HUES6 (cell line): ENCODE measurements around the gene PGM3.

Experiments
- H3K27ac ChIP-seq: 2 replicates; pipeline ENCODE4 v1.7.0; 2013; ENCODE audit warnings: low read depth, mild to moderate bottlenecking, low read length, inconsistent platforms
- H3K27me3 ChIP-seq: 2 replicates; pipeline ENCODE4 v1.6.1; 2013; ENCODE audit warnings: low read length; ENCODE audit not compliant: control insufficient read depth, insufficient read depth
- H3K36me3 ChIP-seq: 2 replicates; pipeline ENCODE4 v1.6.1; 2013; ENCODE audit warnings: low read length; ENCODE audit not compliant: control insufficient read depth, insufficient read depth
- H3K4me1 ChIP-seq: 2 replicates; pipeline ENCODE4 v1.6.1; 2013; ENCODE audit warnings: low read length; ENCODE audit not compliant: control insufficient read depth, insufficient read depth
- H3K4me3 ChIP-seq: 2 replicates; pipeline ENCODE4 v1.5.1; 2013; ENCODE audit warnings: low read depth, low read length
- H3K9ac ChIP-seq: one replicate; pipeline ENCODE4 v1.6.1; 2013; ENCODE audit warnings: mild to moderate bottlenecking, low read length
- H3K9me3 ChIP-seq: 2 replicates; pipeline ENCODE4 v1.6.1; 2013; ENCODE audit warnings: low read depth, low read length; ENCODE audit not compliant: control insufficient read depth, insufficient read depth

PGM3 gene

GRCh38 chr6:83117802-83118201 is 75.3 kb downstream of the PGM3 start:
- Histone ChIP-seq H3K4me1 (no peaks in the 10 kb centered on the region), H3K4me3 (no peak overlapping the region), H3K27me3 (no peaks in the 10 kb centered on the region), H3K9me3 (no peaks in the 10 kb centered on the region), H3K36me3 (peaks cover 20% of the 10 kb centered on the region), H3K27ac (no peak overlapping the region), H3K9ac (no peak overlapping the region)
